IPS-18a (cell line): ENCODE data around the gene ANO6.
"Not testable (repeated sequence)": the region's sequence is repeated elsewhere in the genome, so short reads cannot be mapped to it uniquely, and the experiment has no call there.

Experiments used
- H3K27ac ChIP-seq: one replicate; pipeline ENCODE4 v1.5.1; 2013; ENCODE audit warnings: low read length
- H3K27me3 ChIP-seq: one replicate; pipeline ENCODE4 v1.6.1; 2013; ENCODE audit warnings: mild to moderate bottlenecking, low read length; ENCODE audit not compliant: control insufficient read depth, insufficient read depth
- H3K36me3 ChIP-seq: one replicate; pipeline ENCODE4 v1.6.1; 2013; ENCODE audit warnings: low read depth, low read length; ENCODE audit not compliant: control insufficient read depth
- H3K4me1 ChIP-seq: one replicate; pipeline ENCODE4 v1.6.1; 2013; ENCODE audit warnings: low read depth, low read length; ENCODE audit not compliant: control insufficient read depth
- H3K4me3 ChIP-seq: one replicate; pipeline ENCODE4 v1.5.1; 2013; ENCODE audit warnings: low read length
- H3K9ac ChIP-seq: one replicate; pipeline ENCODE4 v1.6.1; 2013; ENCODE audit warnings: mild to moderate bottlenecking, low read length, moderate library complexity
- H3K9me3 ChIP-seq: one replicate; pipeline ENCODE4 v1.6.1; 2013; ENCODE audit warnings: low read depth, low read length; ENCODE audit not compliant: control insufficient read depth

ANO6 gene

DNA sequence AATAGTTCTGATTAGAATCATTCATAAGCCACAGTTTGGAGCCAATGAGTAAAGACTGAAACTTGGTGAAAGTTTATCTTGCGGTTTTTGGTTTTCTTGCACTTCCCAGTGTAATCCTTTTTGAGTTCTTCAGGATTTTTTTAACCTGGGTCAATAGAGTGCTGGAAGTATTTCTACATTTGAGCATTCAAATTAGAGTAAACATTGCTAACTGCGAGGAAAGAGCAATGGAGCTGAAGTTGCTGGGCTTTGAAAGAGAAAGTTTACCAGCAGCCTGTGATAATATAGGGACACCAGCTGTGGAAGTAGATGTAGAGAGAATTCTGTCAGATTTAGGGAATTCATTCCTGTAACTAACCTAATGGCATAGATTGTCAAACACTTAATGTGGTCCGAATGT is 30.3 kb downstream of the ANO6 start:
- Histone ChIP-seq H3K4me3 (no peak overlapping the region), H3K4me1 (no peaks in the 10 kb centered on the region), H3K27ac (no peak overlapping the region), H3K27me3 (no peaks in the 10 kb centered on the region), H3K36me3 (no peaks in the 10 kb centered on the region), H3K9me3 (no peaks in the 10 kb centered on the region), H3K9ac (no peak overlapping the region)

DNA sequence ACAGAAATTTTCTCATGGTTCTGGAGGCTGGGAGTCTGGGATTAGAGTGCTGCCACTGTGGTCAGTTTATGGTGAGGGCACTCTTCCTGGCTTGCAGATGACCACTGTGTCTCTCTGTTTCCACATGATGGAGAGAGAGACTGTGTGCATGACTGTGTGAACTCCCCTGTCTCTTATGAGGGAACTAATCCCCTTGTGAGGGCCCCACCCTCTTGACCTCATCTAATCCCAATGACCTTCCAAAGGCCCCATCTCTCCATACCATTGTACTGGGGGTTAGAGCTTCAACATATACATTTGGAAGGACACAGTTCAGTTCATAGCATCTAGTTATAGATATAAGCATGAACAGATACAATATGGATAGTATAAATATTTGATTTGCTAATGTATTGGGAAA is 31.7 kb downstream of the ANO6 start:
- H3K27ac ChIP-seq, result no peak overlapping the region
- H3K27me3 ChIP-seq, result no peaks in the 10 kb centered on the region
- no peak overlapping the region for H3K4me3 ChIP-seq
- no peaks in the 10 kb centered on the region for H3K4me1 ChIP-seq
- H3K36me3 ChIP-seq, result no peaks in the 10 kb centered on the region
- no peaks in the 10 kb centered on the region for H3K9me3 ChIP-seq
- no peak overlapping the region for H3K9ac ChIP-seq

DNA sequence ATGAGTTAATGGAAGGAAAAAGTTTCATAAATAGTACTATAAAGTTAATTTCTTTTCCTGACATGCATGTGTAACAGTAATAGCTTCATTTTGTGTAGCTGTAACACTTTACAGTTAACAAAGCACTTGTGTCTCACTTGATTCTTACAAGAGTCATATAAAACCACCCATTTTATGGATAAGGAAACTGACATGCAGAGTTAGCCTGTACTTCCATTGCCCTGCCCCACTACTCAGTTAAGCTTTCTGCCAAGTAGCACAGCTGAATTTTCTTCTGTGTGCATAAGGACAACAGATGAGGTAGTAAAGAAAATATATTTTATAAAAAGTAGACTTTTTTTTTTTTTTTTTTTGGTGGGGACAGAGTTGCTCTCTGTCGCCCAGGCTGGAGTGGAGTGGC is 32.2 kb downstream of the ANO6 start:
- H3K27ac ChIP-seq, result no peak overlapping the region
- H3K27me3 ChIP-seq, result no peaks in the 10 kb centered on the region
- H3K9me3 ChIP-seq, result no peaks in the 10 kb centered on the region
- no peak overlapping the region for H3K4me3 ChIP-seq
- H3K36me3 ChIP-seq, result no peaks in the 10 kb centered on the region
- H3K9ac ChIP-seq, result no peak overlapping the region
- H3K4me1 ChIP-seq, result no peaks in the 10 kb centered on the region

DNA sequence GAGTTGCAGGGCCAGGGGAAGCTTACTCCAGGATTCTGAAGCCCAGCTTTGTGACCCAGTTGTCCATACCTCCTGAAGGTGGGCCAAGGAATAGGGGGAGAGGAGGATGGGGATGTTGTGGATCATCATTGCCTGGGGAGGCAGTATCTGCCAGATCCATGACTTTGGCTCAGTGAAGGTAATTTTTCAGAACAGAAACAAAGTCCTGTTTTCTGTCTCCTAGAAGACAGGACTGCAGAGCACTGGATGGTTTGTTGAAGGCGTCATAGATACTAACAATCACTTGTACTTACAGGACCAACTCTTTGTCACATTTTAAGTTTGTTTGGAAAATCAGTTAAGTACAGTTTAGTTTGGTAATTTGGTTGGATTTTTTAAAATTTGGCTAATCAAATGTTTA is 38.4 kb downstream of the ANO6 start:
- Histone ChIP-seq H3K27me3 (no peaks in the 10 kb centered on the region), H3K27ac (no peak overlapping the region), H3K36me3 (no peaks in the 10 kb centered on the region), H3K4me3 (no peak overlapping the region), H3K9me3 (no peaks in the 10 kb centered on the region), H3K4me1 (peaks cover 8% of the 10 kb centered on the region), H3K9ac (no peak overlapping the region)

DNA sequence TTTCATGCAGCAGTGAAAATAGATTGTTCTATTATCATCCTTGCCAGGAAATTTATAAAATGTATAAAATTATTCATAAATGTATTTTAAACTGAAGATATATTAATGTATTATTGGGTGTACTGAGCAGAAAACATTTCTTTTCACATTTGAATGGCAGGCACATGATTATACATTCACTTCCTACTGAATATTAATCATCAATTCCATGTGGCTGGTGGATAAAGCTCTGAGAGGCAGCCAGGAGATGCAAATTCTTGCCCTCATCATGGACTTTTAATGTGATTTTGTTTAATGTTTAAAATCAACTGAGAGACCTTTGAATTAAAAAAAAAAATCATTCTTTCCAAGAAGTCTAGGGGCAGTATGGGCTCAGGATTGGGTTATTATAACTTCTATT is 40.8 kb downstream of the ANO6 start:
- Histone ChIP-seq H3K27ac (no peak overlapping the region), H3K4me1 (peaks cover 8% of the 10 kb centered on the region), H3K9me3 (no peaks in the 10 kb centered on the region)

DNA sequence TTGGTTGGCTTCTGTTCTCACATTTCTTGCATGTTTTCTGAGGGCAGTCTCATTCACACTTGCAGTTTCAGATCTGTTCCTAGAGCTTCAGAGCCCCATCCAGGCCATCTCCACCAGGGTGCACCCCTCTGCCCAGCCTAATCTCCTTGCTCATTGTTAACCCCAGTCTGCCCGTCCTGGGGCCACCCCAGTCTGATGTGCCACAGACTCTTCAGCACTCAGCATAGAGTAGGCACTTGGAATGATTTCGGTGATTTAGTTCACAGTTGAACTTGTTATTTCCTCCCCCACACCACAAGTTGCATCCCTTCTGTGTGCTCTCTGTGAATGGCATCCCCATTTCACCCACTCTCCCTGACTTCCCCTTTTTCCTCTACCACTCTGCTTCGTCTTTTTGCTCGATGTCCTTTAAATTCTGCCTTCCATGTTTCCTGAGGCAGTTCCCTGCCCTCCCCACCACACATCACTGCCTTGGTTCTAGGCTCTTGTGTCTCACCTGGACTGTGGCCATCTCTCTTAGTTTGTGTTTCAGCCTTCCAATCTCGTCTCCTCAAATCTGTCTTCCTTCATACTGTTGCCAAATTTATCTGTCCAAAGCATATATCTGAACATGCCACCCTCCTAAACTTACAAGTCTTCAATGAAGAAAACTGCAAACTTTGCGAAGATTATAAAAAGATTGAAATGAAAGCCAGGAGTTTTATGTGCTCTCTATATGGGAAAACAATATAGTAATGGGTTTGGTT is 41.5 kb downstream of the ANO6 start:
- H3K9me3 ChIP-seq, result no peaks in the 10 kb centered on the region
- peaks cover 8% of the 10 kb centered on the region for H3K4me1 ChIP-seq
- H3K27ac ChIP-seq, result no peak overlapping the region
- no peak overlapping the region for H3K9ac ChIP-seq
- no peaks in the 10 kb centered on the region for H3K27me3 ChIP-seq
- H3K36me3 ChIP-seq, result no peaks in the 10 kb centered on the region
- no peak overlapping the region for H3K4me3 ChIP-seq

More for the DNA sequence above, 40.8 kb downstream of the ANO6 start:
- Histone ChIP-seq H3K9ac (no peak overlapping the region), H3K27me3 (no peaks in the 10 kb centered on the region), H3K4me3 (no peak overlapping the region), H3K36me3 (no peaks in the 10 kb centered on the region)

DNA sequence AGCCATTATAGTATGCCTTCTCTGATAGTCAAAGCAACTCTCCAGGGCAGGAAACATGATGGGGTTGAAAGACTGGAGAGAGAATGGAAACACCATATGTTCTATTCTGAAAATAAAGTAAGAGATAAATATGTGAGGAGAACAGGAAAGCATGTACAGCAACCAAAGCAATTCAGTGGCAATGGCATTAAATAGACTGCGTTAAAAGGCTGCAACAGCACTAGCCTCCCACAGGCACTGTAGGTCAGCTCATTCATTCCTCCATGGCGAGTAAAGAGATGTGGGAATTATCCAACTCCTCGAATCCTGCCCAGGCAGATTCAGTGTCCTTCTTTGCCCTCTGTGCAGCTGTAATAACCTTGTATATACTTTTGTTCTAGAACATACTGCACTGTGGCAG is 43.8 kb downstream of the ANO6 start:
- H3K4me3 ChIP-seq, result no peak overlapping the region
- no peaks in the 10 kb centered on the region for H3K9me3 ChIP-seq
- no peak overlapping the region for H3K27ac ChIP-seq
- H3K9ac ChIP-seq, result no peak overlapping the region
- H3K27me3 ChIP-seq, result no peaks in the 10 kb centered on the region
- peaks cover 8% of the 10 kb centered on the region for H3K4me1 ChIP-seq
- H3K36me3 ChIP-seq, result no peaks in the 10 kb centered on the region

DNA sequence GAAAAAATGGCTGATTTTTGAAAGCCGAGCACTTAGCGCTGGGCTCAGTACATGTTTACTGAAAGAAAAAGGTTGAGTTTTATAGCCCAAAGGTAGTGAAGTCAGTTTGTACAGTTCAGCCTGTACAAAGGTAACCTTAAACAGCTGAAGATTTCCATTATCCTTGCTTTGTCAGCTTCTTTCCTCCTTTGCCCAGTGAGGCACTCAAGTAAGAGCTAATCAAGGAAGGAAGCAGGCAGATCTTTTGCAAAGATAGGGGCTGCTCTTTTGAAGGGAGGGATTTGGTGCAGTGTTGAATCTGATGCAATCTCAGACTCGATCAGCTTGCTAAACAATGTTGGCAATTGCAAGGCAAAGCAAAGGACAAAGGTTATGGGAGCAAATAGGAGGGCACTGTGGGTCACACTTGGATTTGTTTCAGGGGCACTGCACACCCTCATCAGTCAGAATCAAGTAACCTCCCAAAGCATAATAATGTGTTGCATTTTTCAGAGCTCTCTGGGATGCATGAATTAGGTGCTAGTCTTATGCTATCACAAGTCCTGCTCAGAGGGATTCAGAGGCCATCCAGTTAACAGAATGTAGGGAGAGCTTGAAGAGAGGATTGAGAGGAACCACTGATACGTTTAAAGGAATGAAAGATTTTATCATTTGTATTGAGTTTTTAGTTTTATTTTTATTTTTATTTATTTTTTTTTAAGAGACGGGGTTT is 44.4 kb downstream of the ANO6 start:
- Histone ChIP-seq H3K36me3 (no peaks in the 10 kb centered on the region), H3K27ac (no peak overlapping the region), H3K9me3 (no peaks in the 10 kb centered on the region), H3K27me3 (no peaks in the 10 kb centered on the region), H3K4me3 (no peak overlapping the region), H3K9ac (no peak overlapping the region), H3K4me1 (peaks cover 8% of the 10 kb centered on the region)

DNA sequence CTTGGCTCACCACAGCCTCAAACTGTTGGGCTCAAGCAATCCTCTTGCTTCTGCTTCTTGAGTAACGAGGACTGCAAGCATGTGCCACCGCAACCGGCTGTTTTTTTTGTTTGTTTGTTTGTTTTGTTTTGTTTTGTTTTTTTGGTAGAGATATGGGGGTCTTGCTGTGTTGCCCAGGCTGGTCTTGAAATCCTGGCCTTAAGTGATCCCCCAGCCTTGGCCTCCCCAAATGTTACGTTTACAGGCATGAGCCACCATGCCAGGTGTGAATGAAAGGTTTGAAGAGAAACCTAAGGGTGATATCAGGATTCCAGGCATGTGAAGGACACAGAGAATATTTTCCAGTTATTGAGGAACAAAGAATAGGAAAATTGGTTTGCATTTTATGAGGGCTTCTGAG is 45.0 kb downstream of the ANO6 start:
- Histone ChIP-seq H3K27me3 (no peaks in the 10 kb centered on the region), H3K4me1 (peaks cover 8% of the 10 kb centered on the region), H3K9me3 (no peaks in the 10 kb centered on the region), H3K9ac (no peak overlapping the region), H3K27ac (no peak overlapping the region), H3K36me3 (no peaks in the 10 kb centered on the region), H3K4me3 (no peak overlapping the region)

DNA sequence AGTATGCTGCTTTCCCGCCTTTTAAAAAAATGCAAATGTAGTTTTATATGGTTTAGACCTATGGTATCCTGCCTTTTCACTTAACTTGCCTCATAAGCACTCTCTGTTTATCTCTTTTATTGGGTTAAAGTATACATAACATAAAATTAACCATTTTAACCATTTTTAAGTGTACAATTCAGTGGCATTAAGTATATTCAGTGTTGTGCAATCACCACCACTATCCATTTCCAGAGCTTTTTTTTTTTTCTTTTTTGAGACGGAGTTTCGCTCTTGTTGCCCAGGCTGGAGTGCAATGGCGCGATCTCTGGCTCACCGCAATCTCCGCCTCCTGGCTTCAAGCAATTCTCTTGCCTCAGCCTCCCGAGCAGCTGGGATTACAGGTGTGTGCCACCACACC is 46.3 kb downstream of the ANO6 start:
- H3K4me1 ChIP-seq, H3K36me3 ChIP-seq, H3K27ac ChIP-seq, H3K4me3 ChIP-seq, H3K27me3 ChIP-seq, H3K9me3 ChIP-seq, H3K9ac ChIP-seq: not testable (repeated sequence)

DNA sequence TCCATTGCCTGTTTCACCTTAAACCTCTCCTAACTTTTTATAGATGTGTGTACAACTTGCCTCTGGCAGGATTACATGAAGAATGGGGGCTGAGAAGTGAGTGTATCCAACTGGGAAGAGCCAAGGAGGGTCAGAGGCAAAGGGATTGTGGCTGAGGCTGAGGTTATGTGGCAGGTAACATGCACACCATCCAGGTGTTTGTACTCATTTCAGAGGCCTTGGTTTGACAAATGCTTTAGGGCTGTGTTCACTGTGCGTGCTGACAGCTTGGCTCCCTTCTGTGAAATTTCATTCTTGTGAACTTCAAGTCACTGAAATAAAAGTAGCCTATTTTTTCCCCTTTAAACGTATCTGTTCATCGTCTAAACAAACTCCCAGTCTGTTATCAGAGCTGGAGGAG is 47.7 kb downstream of the ANO6 start:
- Histone ChIP-seq H3K9me3 (no peaks in the 10 kb centered on the region), H3K36me3 (no peaks in the 10 kb centered on the region), H3K27ac (no peak overlapping the region), H3K27me3 (no peaks in the 10 kb centered on the region), H3K4me3 (no peak overlapping the region), H3K4me1 (no peaks in the 10 kb centered on the region), H3K9ac (no peak overlapping the region)
